K562 treated with DMSO at 1 percent for 48 hours (cell line): ENCODE data around the gene LIM2. TPM values are rescaled to one million over a fixed set of nuclear protein-coding genes. Genes with fewer than 3 reads are reported as not detected.

Source experiments
- total RNA-seq: library from RNA; unstranded; fragments of 300-600 nt; gene quantifications from 2 replicates; pipeline ENCODE4 v1.2.3, GENCODE V29; 2022; ENCODE audit warnings: low replicate concordance; ENCODE audit errors: extremely low read depth

LIM2 gene
- total RNA-seq = not detected in 2 replicates

GRCh38 chr19:51387924-51388389 lies at the start of gene LIM2:
Gene LIM2, minus strand, starts transcription at chr19:51387974. Its CDS starts 531 bp downstream, at chr19:51387443.

GRCh38 chr19:51417107-51417809 lies 29.5 kb upstream of the LIM2 start, which contains the start of gene SIGLEC10:
Gene SIGLEC10, minus strand, starts transcription at chr19:51417642. Its CDS starts 61 bp downstream, at chr19:51417581.

GRCh38 chr19:51372649-51373504 lies 14.9 kb downstream of the LIM2 start, which contains the start of gene NKG7:
Gene NKG7, minus strand, starts transcription at chr19:51372654. Its CDS starts 119 bp downstream, at chr19:51372535.

GRCh38 chr19:51368366-51369282 lies 19.1 kb downstream of the LIM2 start, which contains the start of gene CLDND2:
Gene CLDND2, minus strand, starts transcription at chr19:51369003. Its CDS starts 426 bp downstream, at chr19:51368577.

GRCh38 chr19:51365965-51366388 lies 21.8 kb downstream of the LIM2 start, which contains the start of gene ETFB:
Gene ETFB, minus strand, starts transcription at chr19:51366388. Its CDS starts 62 bp downstream, at chr19:51366326.

GRCh38 chr19:51341976-51342580 lies 45.7 kb downstream of the LIM2 start, which contains the start of gene VSIG10L:
Gene VSIG10L, minus strand, starts transcription at chr19:51342139. Its CDS starts 15 bp downstream, at chr19:51342124.

Other genes with a start within 250 kb of the LIM2 start
- not detected in 2 replicates for gene SIGLEC7, start 245.7 kb downstream of the LIM2 start, total RNA-seq
- not detected in 2 replicates for gene CD33, start 162.9 kb downstream of the LIM2 start, total RNA-seq
- gene SIGLECL1, start 136.9 kb downstream of the LIM2 start, total RNA-seq = not detected in 2 replicates
- not detected in 2 replicates for gene IGLON5, start 76.3 kb downstream of the LIM2 start, total RNA-seq
- gene VSIG10L, start 45.8 kb downstream of the LIM2 start, total RNA-seq = not detected in 2 replicates
- gene ETFB, start 21.6 kb downstream of the LIM2 start, total RNA-seq = not detected in 2 replicates
- not detected in 2 replicates for gene CLDND2, start 19.0 kb downstream of the LIM2 start, total RNA-seq
- not detected in 2 replicates for gene NKG7, start 15.3 kb downstream of the LIM2 start, total RNA-seq
- not detected in 2 replicates for gene C19orf84, start 2.6 kb upstream of the LIM2 start, total RNA-seq
- gene SIGLEC10, start 29.7 kb upstream of the LIM2 start, total RNA-seq = not detected in 2 replicates
- not detected in 2 replicates for gene SIGLEC8, start 70.5 kb upstream of the LIM2 start, total RNA-seq
- gene CEACAM18, start 90.6 kb upstream of the LIM2 start, total RNA-seq = not detected in 2 replicates
- gene SIGLEC12, start 113.8 kb upstream of the LIM2 start, total RNA-seq = not detected in 2 replicates
- gene SIGLEC6, start 143.7 kb upstream of the LIM2 start, total RNA-seq = not detected in 2 replicates
- not detected in 2 replicates for gene ZNF175, start 183.3 kb upstream of the LIM2 start, total RNA-seq
- not detected in 2 replicates for gene SIGLEC5, start 242.4 kb upstream of the LIM2 start, total RNA-seq